NCI-H1694 (cell line): ENCODE measurements around the gene ROS1.

ENCODE experiments used
- DNase-seq: peaks from one replicate; lab custom pipeline; 2025; lab: John Stamatoyannopoulos, UW

Gene ROS1

DNA sequence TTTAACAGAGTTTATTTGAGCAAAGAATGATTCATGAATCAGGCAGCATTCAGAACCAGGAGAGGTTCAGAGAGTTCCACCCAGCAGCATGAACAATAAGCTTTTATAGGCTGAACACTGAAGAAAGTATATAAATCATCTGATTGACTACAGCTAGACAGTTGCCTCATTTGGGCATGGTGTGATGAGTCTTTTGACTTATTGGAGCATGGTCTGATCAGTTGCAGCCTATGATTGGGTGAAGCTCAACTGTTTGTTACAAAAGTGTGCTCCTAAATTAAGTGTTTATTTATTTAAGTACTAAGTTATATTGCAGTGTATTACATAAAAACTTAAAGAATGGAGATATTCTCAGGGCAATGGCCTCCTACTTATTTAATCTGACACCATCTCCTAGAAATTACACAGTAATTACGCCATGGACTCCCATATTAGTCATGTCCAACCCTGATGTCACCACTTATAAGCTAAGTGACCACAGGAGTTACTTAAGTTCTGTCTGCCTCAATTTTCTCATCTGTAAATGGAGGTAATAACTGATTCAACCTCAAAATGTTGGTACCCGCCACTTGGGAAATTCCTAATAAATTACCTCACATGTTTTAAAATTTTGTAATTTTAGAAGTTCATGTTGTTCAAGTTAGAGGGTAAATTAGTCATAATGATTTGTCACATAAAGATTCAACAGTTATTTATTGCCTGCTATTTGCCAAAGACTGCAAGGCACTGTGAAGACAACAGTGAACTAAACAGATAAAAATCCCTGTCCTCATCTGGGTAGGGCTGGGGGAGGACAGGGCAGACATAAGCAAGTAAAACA is 15.2 kb upstream of the ROS1 start:
- DNase-seq, result no peak

DNA sequence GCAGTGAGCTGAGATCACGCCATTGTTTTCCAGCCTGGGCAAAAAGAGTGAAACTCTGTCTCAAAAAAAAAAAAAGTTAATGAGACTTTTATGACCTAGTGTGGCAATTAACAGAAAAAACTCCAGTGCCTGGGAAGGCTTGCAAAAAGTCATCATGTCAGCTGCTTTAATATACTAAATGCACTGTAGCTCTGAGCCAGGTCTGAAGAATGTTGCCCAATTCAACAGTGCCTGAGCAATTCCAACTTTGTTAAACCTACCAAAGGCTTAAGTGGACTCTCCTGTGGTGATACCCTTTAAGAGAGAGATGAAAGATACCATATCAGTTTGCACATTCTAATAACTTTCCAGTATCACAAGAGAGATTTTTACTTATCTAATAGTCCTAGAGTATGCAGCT is 6.5 kb upstream of the ROS1 start:
- DNase-seq, result no peak

DNA sequence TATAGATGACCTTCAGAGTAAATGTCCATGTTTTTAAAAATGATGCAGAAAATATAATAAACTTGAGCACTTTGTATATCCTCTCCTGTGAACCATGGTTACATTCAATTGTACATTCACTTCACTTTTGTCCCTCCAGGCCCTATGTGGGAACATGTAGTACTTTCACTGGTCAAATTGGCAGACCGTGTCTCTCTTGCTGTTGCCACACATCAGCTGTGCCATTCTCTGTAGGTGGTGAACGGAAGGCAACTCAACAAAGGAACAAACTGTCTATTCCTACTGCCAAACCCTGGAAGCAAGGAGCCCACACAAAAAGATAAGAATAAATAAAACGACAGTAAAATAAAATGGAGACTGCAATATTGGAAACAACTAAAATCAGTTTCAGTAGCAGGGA is 2.0 kb downstream of the ROS1 start:
- no peak for DNase-seq

DNA sequence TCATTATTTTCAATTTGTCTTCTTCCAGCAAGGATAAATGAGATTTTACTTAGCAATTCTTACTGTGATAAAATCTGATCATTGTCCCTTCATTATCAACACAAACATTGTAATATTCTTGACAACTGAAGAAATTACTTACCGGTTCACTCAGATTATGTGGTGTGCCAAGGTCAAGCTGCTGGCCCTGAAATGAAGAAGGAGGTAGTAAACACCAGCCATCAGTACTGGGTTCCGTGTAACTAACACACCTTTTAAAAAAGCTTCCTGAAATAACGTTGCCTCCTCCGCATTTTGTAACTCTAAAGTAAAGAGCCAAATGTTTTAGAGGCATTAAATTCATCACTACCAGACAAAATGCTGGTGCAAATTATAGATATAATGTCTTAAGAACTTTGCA is 7.4 kb downstream of the ROS1 start:
- no peak for DNase-seq

DNA sequence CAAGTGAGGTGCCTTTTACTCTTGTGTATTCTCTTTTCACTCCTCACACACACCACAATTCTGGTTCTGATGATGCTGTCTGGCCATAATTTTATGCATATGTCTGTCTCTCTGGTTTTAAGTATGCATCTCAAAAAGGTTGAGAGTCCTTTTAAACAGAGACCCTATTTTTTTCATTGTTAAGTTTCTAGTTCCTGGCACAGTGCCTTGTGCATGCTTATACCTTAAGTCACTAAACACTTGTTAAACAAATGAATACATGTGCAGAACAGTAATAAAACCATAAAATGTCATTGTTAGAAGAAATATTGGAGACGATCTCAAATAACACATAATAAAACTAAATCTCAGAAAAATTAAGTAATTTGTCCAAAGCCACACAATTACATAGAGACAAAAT is 7.9 kb downstream of the ROS1 start:
- no peak for DNase-seq

DNA sequence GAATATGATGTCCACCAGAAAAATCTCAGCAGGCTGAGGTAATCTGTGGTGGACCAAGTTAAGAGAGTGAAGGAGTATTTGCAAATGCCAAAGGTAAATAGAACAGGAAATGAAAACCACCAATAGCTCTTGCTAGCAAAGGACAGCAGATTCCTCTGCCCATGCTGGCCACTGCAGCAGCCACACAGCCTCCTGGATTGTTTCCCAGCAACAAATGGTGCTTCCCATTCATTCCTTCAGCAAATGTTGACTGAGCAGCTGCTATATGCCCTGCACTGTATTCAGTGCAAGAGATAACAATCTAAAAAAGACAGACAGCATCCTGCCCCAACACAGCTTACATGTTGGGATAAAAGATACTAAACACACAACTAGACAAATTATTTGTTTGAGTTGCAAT is 11.0 kb downstream of the ROS1 start:
- DNase-seq, result no peak

DNA sequence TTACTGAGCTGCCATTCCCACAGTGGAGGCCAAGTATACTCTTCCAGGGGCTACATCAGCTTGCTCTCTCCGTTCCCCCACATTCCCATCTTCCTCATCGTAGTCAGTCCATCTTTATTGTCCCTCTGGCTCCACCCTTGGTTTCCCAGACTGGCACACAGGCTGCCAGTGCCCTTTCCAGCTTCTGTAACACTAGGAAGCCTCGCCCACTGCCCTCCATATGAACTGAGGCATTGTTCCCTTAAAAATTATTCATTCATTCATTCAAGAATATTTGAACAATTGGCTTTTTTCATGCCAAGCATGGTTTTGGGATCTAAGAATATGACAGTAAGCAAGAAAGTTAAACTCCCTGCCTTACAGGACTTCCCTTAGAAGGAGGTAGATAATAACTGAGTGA is 14.3 kb downstream of the ROS1 start:
- DNase-seq, result no peak

DNA sequence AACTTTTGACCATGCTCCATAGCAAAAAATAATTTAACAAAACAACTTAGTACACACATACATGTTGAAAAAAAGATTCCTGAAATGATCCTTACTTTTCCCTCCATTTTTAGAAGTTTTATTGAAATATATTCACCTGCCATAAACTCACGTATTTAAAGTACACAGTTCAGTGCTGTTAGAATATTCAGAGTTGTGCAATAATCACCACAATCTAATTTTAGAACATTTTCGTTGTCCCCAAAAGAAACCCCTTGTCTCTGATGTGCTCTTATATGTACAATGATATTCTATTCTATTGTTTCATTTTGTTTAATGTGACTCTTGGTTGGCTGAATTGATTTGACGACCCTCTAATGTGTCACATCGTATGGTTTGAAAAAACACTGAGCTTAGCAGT is 15.9 kb downstream of the ROS1 start:
- DNase-seq, result no peak

DNA sequence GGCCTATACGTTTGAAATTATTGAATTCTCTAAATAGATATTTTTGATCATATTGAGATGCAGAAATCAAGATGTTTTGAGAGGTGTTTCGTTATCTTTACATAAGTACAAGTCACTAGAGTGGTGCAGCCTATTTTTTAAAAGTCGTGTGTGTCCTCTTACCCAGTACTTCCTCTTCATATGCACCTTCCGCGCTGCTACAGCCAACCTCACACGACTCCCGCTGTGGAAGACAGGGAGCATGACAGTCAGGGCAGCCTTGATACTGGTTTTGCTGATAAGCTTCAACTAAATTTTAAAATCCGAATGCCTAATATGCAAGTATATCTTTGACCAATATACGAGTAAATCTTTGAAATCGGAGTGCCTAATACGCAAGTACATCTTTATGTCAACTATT is 16.3 kb downstream of the ROS1 start:
- DNase-seq, result no peak

DNA sequence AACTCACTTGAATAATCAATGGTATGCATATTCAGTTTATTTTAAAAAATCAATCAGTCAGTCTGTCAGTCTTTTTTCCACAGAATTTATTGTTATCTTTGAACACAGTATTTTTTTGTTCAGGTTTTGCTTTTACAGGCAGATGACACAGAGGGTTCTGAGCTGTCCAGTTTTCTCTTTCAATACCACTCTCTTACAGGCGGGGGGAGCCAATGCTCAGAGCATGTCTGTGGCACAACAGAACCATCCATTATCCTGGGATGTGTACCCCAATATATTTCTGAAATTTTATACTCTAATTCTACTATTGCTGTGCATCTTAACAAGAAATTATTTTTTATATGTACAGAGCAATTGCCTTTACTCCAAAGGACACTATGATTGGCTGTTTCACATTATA is 21.2 kb downstream of the ROS1 start:
- DNase-seq, result no peak

DNA sequence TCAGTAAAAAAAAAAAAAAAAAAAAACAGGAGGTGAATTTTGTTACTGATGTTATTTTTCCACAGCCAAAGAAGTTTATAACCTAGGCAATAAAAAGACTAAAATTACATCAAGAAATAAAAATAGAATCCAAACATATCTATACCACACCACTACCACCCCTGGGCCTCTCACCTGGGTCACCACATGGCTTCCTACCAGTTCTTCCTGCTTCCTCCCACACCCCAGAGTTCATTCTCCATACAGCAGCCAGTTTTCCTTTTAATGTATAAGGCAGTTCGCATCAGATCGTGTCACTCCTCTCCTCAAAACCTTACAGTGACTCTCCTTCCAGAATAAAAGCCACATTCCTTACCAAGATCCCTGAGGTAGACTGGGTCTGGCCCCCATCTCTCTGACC is 23.9 kb downstream of the ROS1 start:
- DNase-seq, result no peak

DNA sequence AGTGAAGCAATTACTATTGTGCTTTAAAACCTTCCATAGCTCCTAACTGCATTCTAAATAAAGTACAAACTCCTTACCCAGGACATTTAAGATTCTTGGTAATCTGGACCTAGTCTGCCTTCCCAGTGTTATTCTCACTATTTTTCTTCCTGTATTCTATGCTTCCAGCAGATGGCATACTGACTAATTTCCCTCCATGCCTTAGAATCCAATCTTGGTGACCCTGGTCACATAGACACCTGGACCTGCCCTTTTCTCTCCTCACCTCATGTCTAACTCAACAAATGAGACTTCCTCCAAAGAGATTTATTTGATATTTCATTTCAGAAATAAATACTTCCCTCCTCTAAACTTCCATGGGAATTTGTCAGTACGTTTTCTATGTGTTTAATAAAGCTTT is 25.8 kb downstream of the ROS1 start:
- DNase-seq, result no peak

DNA sequence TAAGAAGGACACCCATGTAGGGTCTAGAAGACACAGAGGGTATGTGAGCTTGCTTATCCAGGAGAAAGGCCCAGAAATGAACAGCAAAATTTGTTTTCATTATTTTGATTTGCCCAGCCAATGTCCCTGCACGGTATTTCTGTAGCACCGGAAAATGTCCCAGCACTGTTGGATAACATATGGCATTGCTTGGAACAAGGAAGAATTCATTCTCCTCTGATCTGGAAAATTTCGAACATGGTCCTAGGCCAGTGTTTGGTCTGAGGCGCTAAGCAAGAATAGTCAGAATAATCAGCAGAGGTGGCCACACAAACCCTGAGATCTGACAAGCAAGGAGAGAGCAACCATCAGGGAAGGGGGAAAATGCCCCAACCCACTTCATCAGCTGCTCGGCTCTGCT is 26.6 kb downstream of the ROS1 start:
- DNase-seq, result no peak

DNA sequence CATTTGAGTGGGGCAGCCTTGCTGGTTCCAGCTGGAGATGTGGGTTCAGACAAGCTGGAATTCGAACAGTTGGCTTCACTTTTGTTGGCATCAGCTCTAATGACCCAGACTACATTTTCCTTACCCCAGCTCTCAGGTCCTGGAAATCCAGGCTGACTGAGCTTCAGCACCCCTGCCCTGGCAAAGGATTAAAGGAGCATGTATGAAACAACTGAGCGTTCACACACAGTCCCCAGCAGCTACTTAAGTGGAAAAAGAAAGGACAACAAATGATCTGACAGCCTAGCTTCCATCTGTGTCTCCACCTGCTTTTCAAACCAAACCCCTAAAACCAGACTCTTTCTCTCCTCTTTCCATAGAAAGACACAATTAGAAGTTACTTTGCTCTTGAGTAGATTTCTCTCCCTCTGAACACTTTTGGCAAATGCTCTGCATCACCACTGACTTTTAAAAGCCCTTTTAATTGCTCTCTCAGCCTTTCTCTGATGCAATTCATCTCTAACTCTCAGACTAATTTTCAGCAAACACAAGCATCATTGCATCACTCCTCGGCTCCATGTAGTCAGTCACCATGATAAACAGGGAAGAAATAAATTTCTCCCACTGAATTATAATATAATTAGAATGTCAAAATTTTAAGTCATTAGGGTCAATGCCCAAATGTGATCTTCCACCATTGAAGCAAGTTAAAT is 28.1 kb downstream of the ROS1 start:
- DNase-seq, result no peak

DNA sequence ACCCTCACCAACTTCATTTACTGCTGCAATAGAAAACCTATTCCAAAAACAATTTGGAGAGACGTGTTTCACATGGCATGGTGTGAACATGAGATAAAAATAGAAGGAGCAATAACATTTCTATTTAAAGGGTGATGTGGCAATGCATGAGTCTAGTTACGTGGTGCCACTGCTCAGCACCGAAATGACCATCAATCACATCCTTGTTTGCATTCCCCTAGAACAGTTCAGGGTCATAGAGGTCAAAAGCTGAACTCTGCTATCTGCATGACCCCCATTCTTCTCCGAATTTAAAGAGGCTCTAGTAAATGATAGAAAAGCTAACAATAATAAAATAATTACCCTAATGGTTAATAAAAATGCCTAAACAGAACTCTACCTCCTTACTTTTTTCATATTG is 29.5 kb downstream of the ROS1 start:
- no peak for DNase-seq

DNA sequence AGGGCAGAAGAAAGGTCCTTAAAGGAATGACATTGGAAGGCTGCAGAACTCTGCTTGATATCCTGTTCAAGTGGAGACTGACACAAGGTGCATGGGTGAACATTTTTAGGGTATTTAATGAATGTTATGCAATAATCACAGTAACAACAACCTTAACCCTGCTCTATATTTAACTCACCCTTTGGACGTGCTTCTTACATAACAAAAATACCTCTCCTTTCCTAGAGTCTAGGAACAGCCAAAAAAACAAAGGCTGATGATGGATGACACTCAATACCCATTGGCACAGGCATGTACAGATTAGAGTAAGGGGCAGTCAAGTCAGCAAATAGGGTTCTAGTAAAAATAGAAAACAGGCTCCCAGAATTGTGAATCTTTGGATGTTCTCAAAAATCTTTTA is 30.6 kb downstream of the ROS1 start:
- DNase-seq, result no peak

DNA sequence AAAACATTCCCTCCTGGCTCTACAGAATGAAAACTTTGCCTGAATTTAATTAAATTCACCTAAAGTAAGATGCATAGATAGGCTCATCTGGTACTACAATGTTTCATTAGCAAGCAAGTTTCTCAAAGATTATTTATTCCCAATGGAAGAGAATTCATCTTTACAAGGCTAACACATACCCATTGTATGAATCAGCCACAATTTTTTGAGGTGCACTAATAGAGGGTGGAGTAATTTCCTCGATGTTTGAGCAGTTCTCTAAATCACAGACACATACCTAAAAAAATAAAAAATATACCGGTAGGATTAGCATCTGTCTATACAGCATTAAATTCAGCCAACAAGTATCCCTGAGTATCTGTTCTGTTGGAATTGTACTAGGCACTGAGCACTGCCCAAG is 32.7 kb downstream of the ROS1 start:
- no peak for DNase-seq

DNA sequence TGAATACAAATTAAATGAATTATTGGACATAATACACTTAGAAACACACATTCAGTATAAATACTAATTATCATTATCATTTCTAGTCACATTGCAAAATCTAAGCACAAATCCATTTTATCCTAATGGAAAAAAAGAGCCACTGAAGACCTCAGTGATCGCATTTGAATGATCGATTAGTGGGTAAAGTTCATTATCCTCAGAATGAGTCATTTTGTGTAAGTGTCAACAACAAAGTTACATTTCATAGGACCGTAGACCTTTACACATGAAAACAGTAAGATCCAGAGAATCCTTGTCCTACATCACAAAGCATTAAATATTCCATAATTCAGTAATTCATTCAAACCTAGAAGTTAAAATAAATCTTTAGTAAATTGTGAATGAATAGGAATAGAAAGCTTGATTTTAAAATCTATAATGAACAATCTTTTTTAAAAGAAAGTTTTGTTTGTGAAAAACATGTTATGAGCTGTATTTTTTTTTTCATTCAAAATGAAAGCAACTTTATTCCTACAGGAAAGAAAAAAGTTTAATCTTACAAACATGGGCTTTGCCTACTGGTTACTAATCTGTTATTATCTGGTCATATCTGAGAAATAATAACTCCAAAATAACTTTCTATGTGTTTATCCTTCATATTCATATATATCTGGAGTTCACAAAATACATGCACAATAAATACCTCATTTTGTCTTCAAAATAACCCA is 33.7 kb downstream of the ROS1 start:
- DNase-seq, result no peak

DNA sequence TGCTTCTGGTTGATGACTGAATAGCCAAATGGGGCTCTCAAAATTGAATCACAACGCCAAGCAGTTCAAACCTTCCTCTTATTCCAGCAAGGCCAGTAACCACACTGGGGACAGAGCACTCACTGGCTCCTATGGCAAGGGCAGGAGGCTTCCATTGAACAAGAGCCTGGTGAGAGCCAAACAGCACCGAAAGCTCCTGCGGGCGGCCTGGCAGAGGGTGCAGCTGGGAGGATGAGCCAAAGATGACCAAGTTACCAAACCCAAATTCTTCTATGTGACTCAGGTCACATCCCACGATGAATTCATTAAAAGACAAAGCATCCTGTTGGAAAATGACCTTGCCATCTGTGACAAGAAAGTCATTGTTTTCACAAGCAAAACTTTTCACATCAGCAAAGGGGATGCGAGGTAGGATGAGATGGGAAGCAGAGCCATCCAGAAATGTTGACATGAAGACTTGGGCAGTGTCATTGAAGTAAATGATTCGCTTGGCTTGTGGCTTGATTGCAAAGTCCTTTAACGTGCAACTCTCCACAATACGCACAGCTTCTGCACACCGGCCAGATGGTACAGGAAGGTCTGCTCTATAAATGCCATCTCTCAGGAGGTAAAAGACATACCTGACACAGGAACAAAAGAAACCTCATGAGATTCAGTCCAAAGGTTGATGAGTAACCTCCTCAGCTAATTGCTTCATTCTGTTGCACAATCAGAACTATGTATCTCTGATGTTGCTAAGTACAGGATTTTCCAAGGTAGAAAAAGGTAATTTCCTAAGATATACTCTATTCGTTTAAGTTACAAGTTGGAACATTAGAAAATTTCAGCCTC is 36.3 kb downstream of the ROS1 start:
- no peak for DNase-seq

DNA sequence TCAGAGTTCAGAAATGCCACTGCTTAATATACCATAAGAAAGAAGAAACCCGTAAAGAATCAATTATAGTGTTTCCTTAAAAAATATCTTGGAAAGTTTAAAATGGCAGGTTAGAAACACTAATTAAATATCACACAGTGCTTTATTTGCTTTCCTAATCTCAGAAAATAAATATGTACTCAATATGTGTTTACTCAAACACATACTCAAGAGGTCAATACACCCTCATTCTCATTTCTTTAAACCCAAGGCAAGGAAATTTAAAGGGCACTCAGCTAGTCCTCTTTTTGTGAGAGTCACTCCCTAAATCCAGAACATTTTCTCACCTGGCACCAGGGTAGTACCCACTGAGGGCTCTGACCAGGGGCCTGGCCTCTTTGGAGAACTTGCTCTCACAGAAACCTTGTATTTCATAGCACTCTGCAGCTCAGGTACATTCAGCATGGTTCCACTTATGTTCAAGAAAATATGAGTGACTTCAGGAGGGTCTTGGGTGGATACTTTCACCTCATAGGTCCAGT is 38.2 kb downstream of the ROS1 start:
- no peak for DNase-seq

DNA sequence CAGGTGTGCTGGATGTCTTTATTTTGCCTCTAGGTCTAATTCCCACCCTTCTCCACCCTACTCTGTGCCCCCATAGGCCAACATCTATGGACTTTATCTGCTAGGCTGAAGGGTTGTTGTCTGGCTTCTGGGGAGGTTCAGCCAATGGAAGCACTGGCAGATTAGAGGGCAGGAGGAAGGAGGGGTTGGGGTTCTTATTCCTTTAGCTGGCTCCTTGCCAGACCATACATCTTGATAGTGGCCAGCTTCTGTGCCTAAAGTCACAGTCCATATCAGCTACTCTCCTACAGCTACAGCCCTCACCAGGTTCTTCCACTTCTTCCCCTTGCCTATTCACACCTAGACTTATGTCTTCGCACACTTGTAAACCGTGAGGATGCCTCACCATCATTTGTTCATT is 41.1 kb downstream of the ROS1 start:
- DNase-seq, result no peak

DNA sequence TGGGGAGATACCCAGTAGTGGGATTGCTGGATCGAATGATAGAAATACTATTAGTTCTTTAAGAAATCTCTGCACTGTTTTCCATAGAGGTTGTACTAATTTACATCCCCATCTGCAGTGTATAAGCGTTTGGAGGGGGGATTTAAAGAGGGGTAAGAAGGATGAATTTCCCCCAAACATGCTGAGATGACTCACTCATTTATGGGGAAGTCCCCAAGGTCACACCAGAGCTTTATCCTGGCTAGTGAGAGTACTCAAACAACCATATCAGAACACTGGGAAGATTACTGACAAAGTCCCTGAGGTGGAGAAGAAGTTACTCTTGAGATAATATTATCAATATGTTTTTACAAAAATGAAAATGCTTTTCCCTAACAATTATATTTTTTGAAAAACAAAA is 44.0 kb downstream of the ROS1 start:
- no peak for DNase-seq
